GM04503 (cell line): ENCODE data around the gene EXOSC3.
"Not testable (repeated sequence)": the region's sequence is repeated elsewhere in the genome, so short reads cannot be mapped to it uniquely, and the experiment has no call there.

ENCODE experiments used
- DNase-seq: peaks from one replicate; pipeline ENCODE4 v3.0.0-alpha.2; 2012; ENCODE audit warnings: low read depth

Gene EXOSC3

GRCh38 chr9:37784616-37785483, at the start of gene EXOSC3:
Gene EXOSC3 (minus strand): TSS chr9:37785064. CDS start chr9:37785044, 20 bp downstream.
- peak; percentile 65 for DNase-seq

GRCh38 chr9:37827483-37828165, 42.8 kb upstream of the EXOSC3 start:
- DNase-seq, result no peak

- not testable (repeated sequence) for DNase-seq
These were observed 40.3 kb upstream of the EXOSC3 start for GRCh38 chr9:37825174-37825573.

- DNase-seq, result no peak
These were observed 35.3 kb upstream of the EXOSC3 start for GRCh38 chr9:37820142-37820541.

GRCh38 chr9:37818849-37819248, 34.0 kb upstream of the EXOSC3 start:
- DNase-seq, result no peak

GRCh38 chr9:37812773-37813379, 28.0 kb upstream of the EXOSC3 start:
- no peak for DNase-seq

GRCh38 chr9:37811906-37812476, 27.1 kb upstream of the EXOSC3 start:
- DNase-seq, result no peak

- DNase-seq, result not testable (repeated sequence)
These were observed 24.8 kb upstream of the EXOSC3 start for GRCh38 chr9:37809676-37810075.

GRCh38 chr9:37806271-37806670, 21.4 kb upstream of the EXOSC3 start:
- DNase-seq, result no peak

GRCh38 chr9:37801959-37802711, 17.3 kb upstream of the EXOSC3 start:
- no peak for DNase-seq

- no peak for DNase-seq
These were observed 16.5 kb upstream of the EXOSC3 start for GRCh38 chr9:37801287-37801850.

- peak; percentile 36 for DNase-seq
These were observed 15.9 kb upstream of the EXOSC3 start, which contains the start of gene DCAF10 for GRCh38 chr9:37800631-37801286. Gene DCAF10 (plus strand): TSS chr9:37800797. CDS start chr9:37800867, 70 bp downstream.

GRCh38 chr9:37798677-37799076, 13.8 kb upstream of the EXOSC3 start:
- no peak for DNase-seq

- no peak for DNase-seq
These were observed 11.4 kb upstream of the EXOSC3 start for GRCh38 chr9:37796232-37796631.

GRCh38 chr9:37792122-37792521, 7.3 kb upstream of the EXOSC3 start:
- DNase-seq, result no peak

GRCh38 chr9:37790096-37790495, 5.2 kb upstream of the EXOSC3 start:
- no peak for DNase-seq

- DNase-seq, result no peak
These were observed 3.5 kb upstream of the EXOSC3 start for GRCh38 chr9:37788332-37788731.

- no peak for DNase-seq
These were observed 2.2 kb upstream of the EXOSC3 start for GRCh38 chr9:37787059-37787458.

GRCh38 chr9:37784291-37784615, 611 bp downstream of the EXOSC3 start:
- DNase-seq, result no peak

GRCh38 chr9:37778534-37778933, 6.3 kb downstream of the EXOSC3 start:
- no peak for DNase-seq

GRCh38 chr9:37776328-37776727, 8.5 kb downstream of the EXOSC3 start:
- no peak for DNase-seq
